Neural progenitor cell (in vitro differentiated cells): ENCODE results near the gene SPINK1.

Experiments
- EZH2phosphoT487 ChIP-seq: fragments of 200-600 bp; sonication (generic); IDR thresholded peaks from 2 replicates; pipeline ENCODE4 v1.6.1; 2017; ENCODE audit warnings: antibody characterized with exemption
- TF ChIP-seq, protein P1 (sequence below): fragments of 200-600 bp; sonication (generic); IDR thresholded peaks from 2 replicates; pipeline ENCODE4 v1.5.1; 2017; ENCODE audit warnings: antibody characterized with exemption, mild to moderate bottlenecking

DNA sequence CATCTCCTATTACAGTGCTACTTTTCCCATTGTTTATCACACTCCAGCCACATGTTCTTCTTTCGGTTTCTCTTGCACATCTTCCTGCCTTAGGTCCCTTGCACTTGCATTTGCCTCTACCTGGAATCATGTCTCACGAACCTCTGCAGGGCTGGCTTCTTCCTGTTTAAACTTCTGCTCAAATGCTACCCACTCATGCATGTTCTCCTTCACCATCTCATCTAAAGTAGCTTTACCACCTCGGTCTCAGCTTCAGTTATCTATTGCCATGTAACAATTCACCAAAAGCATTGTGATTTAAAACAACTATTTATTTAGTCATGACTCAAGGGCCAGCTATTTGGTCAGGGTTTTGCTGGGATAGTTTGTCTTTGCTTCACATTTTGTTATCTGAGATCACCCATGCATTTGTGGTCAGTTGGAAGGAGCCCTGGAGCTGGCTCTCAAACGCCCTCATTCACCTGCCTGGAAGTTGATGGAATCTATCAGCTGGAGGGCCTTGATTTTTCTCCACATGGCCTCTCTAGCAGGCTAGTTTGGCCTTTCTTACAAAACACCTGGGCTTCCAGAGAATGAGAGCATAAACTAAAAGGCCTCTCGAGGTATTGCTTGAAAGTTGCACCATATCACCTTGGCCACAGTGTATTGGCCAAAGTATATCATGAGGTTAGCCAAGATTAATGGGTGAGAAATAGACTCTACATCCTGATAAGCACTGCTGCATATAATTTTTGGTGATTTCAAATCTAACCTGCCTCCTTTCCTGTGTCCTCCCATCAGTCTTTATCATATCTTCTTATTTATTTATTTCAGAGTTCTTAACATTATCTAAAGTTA is 21.4 kb downstream of the SPINK1 start:
- TF ChIP-seq, protein P1, sequence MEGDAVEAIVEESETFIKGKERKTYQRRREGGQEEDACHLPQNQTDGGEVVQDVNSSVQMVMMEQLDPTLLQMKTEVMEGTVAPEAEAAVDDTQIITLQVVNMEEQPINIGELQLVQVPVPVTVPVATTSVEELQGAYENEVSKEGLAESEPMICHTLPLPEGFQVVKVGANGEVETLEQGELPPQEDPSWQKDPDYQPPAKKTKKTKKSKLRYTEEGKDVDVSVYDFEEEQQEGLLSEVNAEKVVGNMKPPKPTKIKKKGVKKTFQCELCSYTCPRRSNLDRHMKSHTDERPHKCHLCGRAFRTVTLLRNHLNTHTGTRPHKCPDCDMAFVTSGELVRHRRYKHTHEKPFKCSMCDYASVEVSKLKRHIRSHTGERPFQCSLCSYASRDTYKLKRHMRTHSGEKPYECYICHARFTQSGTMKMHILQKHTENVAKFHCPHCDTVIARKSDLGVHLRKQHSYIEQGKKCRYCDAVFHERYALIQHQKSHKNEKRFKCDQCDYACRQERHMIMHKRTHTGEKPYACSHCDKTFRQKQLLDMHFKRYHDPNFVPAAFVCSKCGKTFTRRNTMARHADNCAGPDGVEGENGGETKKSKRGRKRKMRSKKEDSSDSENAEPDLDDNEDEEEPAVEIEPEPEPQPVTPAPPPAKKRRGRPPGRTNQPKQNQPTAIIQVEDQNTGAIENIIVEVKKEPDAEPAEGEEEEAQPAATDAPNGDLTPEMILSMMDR = no peak
- TF ChIP-seq EZH2phosphoT487 = no peak
